GM21737 (cell line): Measurements from ENCODE around the gene RNFT2.
"Not testable (repeated sequence)": the region's sequence is repeated elsewhere in the genome, so short reads cannot be mapped to it uniquely, and the experiment has no call there.

Source experiments
- ATAC-seq: cut with Tn5 transposase; IDR thresholded peaks from one replicate; pipeline ENCODE4 v1.9.1; 2021; ENCODE audit warnings: mild to moderate bottlenecking, moderate library complexity; ENCODE audit not compliant: unreplicated experiment

Gene RNFT2

GRCh38 chr12:116790066-116790465 lies 52.0 kb downstream of the RNFT2 start:
- ATAC-seq: no peak

GRCh38 chr12:116792403-116792802 lies 54.3 kb downstream of the RNFT2 start:
- no peak for ATAC-seq

- ATAC-seq: no peak
Measured at GRCh38 chr12:116794725-116795124, 56.6 kb downstream of the RNFT2 start.

- ATAC-seq: no peak
Measured at GRCh38 chr12:116797885-116798284, 59.8 kb downstream of the RNFT2 start.

DNA sequence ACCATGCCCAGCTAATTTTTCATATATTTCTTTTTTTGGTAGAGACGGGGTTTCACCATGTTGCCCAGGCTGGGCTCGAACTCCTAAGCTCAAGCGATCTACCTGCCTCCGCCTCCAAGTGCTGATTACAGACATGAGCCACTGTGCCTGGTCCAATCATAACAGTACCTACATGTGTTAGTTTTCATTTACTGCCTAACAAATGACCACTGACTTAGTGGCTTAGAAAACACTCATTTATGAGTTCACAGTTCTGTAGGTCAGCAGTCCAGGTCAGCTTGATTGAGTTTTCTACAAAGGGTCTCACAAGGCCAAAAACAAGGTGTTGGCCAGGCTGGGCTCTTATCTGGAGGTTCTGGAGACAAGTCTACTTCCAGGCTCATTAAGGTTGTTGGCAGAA lies 60.6 kb downstream of the RNFT2 start:
- ATAC-seq: no peak

- ATAC-seq: no peak
Measured at GRCh38 chr12:116799955-116800354, 61.8 kb downstream of the RNFT2 start.

GRCh38 chr12:116800918-116801317 lies 62.8 kb downstream of the RNFT2 start:
- ATAC-seq: no peak

DNA sequence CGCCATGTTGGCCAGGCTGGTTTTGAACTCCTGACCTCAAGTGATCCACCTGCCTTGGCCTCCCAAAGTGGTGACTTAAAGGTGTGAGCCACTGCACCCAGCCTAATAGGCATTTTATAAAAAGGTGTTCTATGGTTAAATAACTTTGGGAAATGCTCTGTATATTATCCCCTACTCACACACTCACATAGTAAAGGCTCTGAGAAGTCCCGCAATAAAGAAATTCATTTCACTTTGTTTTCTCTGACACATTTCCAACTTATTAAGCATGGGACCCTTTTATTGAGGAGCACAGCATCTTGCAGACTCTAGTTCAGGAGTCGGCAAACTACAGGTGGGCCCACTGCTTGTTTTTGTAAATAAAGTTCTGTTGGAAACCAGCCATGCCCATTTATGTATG lies 63.9 kb downstream of the RNFT2 start:
- no peak for ATAC-seq

DNA sequence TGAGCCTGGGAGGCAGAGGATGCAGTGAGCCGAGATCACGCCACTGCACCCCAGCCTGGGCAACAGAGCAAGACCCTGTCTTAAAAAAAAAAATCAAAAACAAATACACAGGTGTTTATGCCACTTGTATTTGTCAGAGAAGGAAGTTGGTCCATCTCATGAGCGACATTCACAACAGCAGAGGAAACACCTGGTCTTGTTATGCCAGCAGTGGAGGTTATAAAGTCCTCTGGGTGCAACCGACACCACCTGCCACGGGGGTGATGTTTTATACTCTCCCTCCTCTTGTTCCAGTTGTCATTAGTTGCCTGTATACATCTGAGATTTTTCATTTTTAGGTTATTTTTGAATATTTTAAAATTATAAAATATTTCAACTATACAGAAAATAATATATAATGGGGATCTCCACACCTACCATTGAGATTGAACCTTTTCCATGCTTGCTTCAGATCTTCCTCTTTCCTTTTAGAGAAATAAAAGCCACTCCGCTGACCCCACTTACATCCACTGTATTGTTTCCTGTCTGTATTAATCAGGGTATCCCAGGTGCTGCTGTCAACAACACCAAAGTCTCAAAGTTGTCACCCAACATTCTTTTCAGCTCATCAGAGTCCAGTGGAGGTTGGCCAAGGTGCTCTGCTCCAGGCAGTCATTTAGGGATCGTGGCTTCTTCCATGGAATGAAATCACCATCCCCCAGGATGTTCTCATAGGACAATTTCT lies 65.1 kb downstream of the RNFT2 start:
- ATAC-seq: no peak

DNA sequence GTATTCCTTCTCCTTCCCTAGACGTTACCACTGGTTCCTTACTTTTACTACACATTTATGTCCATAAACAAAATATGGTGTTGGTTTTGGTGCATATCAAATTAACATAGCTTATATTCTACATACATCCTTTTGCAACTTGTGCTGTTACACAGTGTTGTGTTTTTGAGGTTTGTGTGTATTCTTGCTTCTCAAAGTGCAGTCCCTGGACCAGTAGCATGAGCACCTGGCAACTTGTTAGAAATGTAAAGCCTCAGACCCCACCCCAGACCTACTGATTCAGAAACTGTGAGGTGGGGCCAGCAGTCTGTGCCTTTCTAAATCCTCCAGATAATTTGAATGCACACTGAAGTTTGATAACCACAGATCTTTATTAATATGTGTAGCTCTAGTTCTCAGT lies 65.9 kb downstream of the RNFT2 start:
- ATAC-seq: no peak

GRCh38 chr12:116806845-116807440 lies 68.8 kb downstream of the RNFT2 start:
- ATAC-seq: no peak

DNA sequence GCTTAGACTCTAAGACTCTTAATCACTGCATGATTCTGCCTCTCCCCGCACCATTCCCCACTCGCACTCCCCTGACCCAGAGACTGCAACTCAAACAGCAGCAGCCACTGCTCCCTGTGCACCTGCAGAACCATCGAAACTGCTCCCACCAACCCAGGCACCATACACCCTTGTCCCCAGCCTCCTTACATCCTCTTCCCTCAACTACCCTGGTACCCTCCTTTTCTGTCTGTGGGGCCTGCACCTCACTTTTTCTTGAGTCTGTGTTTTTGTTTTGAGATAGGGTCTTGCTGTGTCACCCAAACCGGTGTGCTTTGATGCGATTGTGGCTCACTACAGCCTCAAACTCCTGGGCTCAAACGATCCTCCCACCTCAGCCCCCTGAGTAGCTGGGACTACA lies 69.4 kb downstream of the RNFT2 start:
- no peak for ATAC-seq

DNA sequence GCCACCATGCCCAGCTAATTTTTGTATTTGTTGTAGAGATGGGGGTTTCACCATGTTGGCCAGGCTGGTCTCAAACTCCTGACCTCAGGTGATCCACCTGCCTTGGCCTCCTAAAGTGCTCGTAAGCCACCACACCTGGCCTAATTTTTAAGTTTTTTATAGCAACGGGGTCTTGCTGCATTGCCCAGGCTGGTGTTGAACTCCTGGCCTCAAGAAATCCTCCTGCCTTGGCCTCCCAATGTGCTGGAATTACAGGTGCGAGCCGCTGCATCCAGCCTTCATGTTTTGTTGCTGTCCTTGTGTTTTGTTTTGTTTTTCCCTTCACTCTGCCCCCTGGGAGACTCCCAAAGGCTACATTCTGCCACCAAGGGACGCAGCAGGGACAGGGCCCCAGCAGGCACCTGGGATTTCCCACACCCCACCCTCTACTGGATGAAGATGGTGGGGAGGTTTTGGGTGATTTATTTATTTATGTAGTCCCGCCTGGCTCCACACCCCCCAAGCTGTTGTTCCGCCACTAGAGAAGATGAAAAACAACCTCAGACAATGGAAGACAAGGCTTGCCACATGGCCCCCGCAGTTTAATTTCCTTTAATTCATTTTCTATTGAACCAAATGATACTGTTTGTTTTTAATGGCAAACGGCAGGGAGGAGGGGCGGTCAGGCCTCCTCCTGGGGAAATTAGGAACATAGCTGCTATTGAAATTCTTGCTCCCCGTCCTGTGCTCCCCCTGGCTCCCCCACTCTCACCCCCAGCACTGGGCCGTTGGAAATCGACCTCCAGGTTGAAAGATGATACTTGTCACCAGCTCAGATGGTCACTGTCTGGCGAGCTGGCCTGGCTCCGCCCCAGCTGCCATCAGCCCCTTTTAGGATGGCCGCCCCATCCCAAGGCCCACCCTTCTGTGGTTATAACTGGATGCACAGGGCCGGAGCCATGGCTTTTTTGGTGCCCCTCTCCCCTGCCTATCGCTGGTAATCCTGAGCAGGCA lies 70.3 kb downstream of the RNFT2 start:
- no peak for ATAC-seq

DNA sequence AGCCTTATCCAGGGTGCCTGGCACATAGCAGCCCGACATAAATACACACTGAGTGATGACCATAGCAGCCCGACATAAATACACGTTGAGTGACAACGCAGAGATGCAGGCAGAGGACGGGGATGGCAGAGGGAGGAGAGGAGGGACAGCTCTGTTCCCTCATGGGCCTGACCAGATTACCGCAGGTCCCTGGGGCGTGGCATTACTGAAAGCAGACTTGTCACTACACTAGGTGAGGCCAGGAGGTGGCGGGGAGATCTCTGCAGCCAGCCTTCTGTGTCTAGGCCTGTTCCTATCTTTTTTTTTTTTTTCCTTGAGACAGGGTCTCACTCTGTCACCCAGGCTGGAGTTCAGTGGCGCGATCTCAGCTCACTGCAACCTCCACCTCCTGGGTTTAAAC lies 74.1 kb downstream of the RNFT2 start:
- ATAC-seq: no peak

GRCh38 chr12:116813271-116814041 lies 75.3 kb downstream of the RNFT2 start:
- ATAC-seq: no peak

- not testable (repeated sequence) for ATAC-seq
Measured at GRCh38 chr12:116814766-116815165, 76.7 kb downstream of the RNFT2 start.

DNA sequence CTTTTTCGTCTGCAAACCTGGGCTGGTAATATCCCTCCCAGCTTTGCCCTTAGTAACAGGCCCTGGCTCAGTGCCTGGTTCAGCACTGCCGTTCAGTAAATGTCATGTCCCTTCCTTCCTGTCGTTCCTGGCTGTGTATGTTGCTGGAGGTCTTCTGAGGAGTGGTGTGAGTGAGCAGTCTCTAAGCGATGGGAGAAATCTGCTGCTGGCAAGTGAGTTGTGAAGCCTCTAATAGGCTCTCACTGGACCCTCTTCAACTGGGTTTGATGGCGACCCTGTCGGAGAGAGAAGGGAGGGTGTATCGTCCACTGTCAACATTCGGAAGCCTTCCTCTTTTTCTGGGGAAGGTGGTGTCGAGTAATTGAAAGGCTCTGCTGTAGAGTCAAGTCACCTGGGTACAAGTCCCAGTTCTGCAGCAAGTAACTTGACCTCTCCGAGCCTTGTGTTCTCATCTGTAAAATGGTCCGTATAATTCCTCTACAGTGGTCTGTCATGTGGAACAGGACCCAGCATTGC lies 80.3 kb downstream of the RNFT2 start:
- no peak for ATAC-seq

DNA sequence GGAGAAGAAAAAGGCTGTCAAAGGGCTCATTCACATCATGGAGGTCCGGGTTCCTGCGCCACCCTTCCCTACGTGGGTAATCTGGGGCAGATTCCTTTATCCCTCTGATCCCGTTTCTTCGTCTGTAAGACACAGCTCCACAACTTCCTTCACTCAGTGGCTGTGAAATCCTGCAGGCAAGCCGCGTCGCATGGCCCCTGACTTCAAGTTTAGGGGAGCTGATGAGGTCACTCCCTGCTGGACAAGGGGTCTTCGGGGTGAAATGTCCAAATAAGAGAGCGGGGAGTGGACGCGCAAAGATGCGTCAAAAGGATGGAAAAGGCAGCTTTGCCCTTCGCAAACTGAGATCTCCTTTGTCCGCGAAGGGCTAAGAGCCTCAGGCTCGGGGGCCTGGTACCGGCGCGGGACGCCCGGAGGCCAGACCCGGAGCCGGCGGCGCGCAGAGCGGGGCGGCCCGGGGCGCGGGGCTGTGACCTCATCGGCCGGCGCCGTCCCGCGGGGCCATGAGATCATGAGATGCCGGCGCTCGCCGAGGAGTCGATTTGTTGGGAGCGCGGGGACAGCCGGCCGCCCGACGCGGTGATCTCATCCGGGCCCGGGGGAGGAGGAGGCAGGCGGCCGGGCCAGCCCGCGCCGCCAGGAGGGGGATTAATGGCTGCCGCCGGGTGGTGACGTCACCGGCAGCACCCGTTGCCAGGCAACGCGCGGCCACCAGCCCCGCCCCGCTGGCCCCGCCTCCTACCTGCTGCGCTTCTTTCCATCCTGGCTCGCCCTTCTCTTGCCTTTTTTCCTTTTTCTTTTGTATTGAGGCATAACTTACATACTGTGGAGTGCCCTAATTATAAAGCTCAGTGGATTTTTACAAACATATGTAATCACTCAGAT lies 81.1 kb downstream of the RNFT2 start:
- peak; percentile 86 for ATAC-seq

GRCh38 chr12:116820064-116820656 lies 82.0 kb downstream of the RNFT2 start:
- ATAC-seq: no peak
